Ovary (tissue), 9 donors: Measurements from ENCODE around the gene ZBED2. TPM values are rescaled to one million over a fixed set of nuclear protein-coding genes. Genes with fewer than 3 reads are reported as not detected.

Experiments
- DNase-seq, 5 donors: peaks; one replicate each; pipeline ENCODE4 v3.0.0-alpha.2; 2019 to 2020
- H3K27ac ChIP-seq, 2 donors: fragments of 200-600 bp; one replicate each; pipeline versions ENCODE4 v1.5.1 to v1.8.0; 2019 to 2022
- H3K27me3 ChIP-seq: fragments of 200-600 bp; one replicate; pipeline ENCODE4 v1.8.0; 2022
- H3K36me3 ChIP-seq: fragments of 200-600 bp; sonication (generic); one replicate; pipeline ENCODE4 v1.5.1; 2019
- H3K4me1 ChIP-seq: one replicate; pipeline ENCODE4 v1.8.1; 2013; ENCODE audit warnings: mild to moderate bottlenecking, moderate library complexity; ENCODE audit not compliant: insufficient read depth
- H3K4me3 ChIP-seq: fragments of 200-600 bp; sonication (generic); one replicate; pipeline ENCODE4 v1.5.1; 2017
- H3K9me3 ChIP-seq, 2 donors: fragments of 200-600 bp in 1 of 2; sonication (generic) in 1 of 2; one replicate each; pipeline versions ENCODE4 v1.5.1 to v1.8.1; 2013 to 2019; ENCODE audit warnings: mild to moderate bottlenecking in 1 of 2, moderate library complexity in 1 of 2
- CTCF ChIP-seq, 3 donors: fragments of 450-650 bp in 2 of 3; fragments of 200-600 bp in 1 of 3; IDR thresholded peaks; one replicate each; pipeline versions ENCODE4 v1.5.1 to v1.8.0; 2016 to 2022; ENCODE audit warnings: antibody characterized with exemption in 3 of 3, mild to moderate bottlenecking in 1 of 3
- EP300 ChIP-seq: sonication (generic); formaldehyde crosslinking; IDR thresholded peaks from one replicate; pipeline ENCODE4 v1.6.1; 2017; ENCODE audit warnings: antibody characterized with exemption
- POLR2A ChIP-seq: fragments of 450-650 bp; IDR thresholded peaks from one replicate; pipeline ENCODE4 v1.6.1; 2017; ENCODE audit warnings: antibody characterized with exemption, mild to moderate bottlenecking, moderate library complexity
- WGBS, 3 donors: extraction: QIAGEN DNeasy Blood & Tissue Kit in 1 of 3; methylation state at CpG; one replicate each; pipeline versions ENCODE4 v1.1.5 to v1.1.7; 2013 to 2017; 5-methylcytosine and 5-hydroxymethylcytosine counted together
- intact Hi-C, 4 donors: fragments of 100-400 bp; cut with DNase I; formaldehyde crosslinking; loops; one replicate each; pipeline versions ENCODE4 v1.11.0 to v1.15.1; 2022 to 2023
- polyA plus RNA-seq, 2 donors: library from polyadenylated mRNA; stranded (reverse); fragments of 200-250 nt in 1 of 2; fragments of 350-450 nt in 1 of 2; fragmentation: Illumina TruSeq in 1 of 2; extraction: RNeasy Lipid Tissue Mini Kit (QIAGEN cat#74804) in 1 of 2; gene quantifications; one replicate each; pipeline ENCODE4 v1.2.3, GENCODE V29; 2013 to 2014
- total RNA-seq, 7 donors: library from RNA; depleted of rRNA in 2 of 7; stranded (reverse); fragments of >200 nt in 2 of 7; fragmentation: NEBNext Ultra II Directional in 3 of 7; extraction: Animal tissue kit (Norgen Biotek cat#: 25700) in 3 of 7; gene quantifications; one replicate each; pipeline versions ENCODE4 v1.1.0 to v1.2.4, GENCODE V29; 2016 to 2023
- donor health status: DM: no; HTN: no; CAD: no; lungs with moderate emphysema.
- donor health status: DM: no; HTN: no; CAD: no.
- donor health status: Bipolar disorder and iron deficiency.
- donor health status: DM: yes; HTN: yes; CAD: no.
- donor health status: DM: no; HTN: no; CAD: no.
- donor health status: DM: yes; HTN: yes; CAD: no.

Gene ZBED2
- total and polyA plus RNA-seq, 9 donors, result 0.15 to 6.9 (median 0.87) TPM; not detected in 3

GRCh38 chr3:111603679-111604078 is 8.5 kb upstream of the ZBED2 start:
- 85 to 94% (median 87%) methylated on average over 1 of the region's 1 CpG for WGBS, 3 donors
- no peaks in the 10 kb centered on the region for H3K4me1 ChIP-seq
- H3K27ac ChIP-seq, result no peak overlapping the region
- H3K4me3 ChIP-seq, result no peak overlapping the region
- H3K9me3 ChIP-seq, result no peaks in the 10 kb centered on the region
- intact Hi-C loops, result no loop called here
- H3K36me3 ChIP-seq, result no peaks in the 10 kb centered on the region
- DNase-seq, result no peak
- TF ChIP-seq EP300 (no peak), CTCF (IDR thresholded peaks at IDR 0.05) (no peak), POLR2A (no peak)
- no peaks in the 10 kb centered on the region for H3K27me3 ChIP-seq

GRCh38 chr3:111601810-111602209 is 6.7 kb upstream of the ZBED2 start:
- Histone ChIP-seq H3K36me3 (no peaks in the 10 kb centered on the region), H3K27me3 (no peaks in the 10 kb centered on the region), H3K4me1 (no peaks in the 10 kb centered on the region)

GRCh38 chr3:111598552-111598951 is 3.4 kb upstream of the ZBED2 start:
- intact Hi-C loops, result no loop called here
- H3K36me3 ChIP-seq, result no peaks in the 10 kb centered on the region
- no peaks in the 10 kb centered on the region for H3K27me3 ChIP-seq
- no peaks in the 10 kb centered on the region for H3K4me1 ChIP-seq
- no peak overlapping the region for H3K4me3 ChIP-seq
- no peak overlapping the region for H3K27ac ChIP-seq
- DNase-seq, result no peak
- no peaks in the 10 kb centered on the region for H3K9me3 ChIP-seq
- TF ChIP-seq EP300 (no peak), CTCF (IDR thresholded peaks at IDR 0.05) (no peak), POLR2A (no peak)
- WGBS, 3 donors, result 72 to 80% (median 78%) methylated on average over 2 of the region's 2 CpGs

More at GRCh38 chr3:111601810-111602209, 6.7 kb upstream of the ZBED2 start:
- H3K4me3 ChIP-seq, result no peak overlapping the region
- H3K9me3 ChIP-seq, result no peaks in the 10 kb centered on the region
- no peak overlapping the region for H3K27ac ChIP-seq
- intact Hi-C loops, result no loop called here
- TF ChIP-seq POLR2A, result no peak
- TF ChIP-seq CTCF (IDR thresholded peaks at IDR 0.05), result no peak
- TF ChIP-seq EP300, result no peak
- DNase-seq, result no peak
- 86 to 94% (median 91%) methylated on average over 4 of the region's 4 CpGs for WGBS, 3 donors

- H3K4me3 ChIP-seq, result no peak overlapping the region
- no peak overlapping the region for H3K27ac ChIP-seq
- intact Hi-C loops, result no loop called here
- no peaks in the 10 kb centered on the region for H3K9me3 ChIP-seq
- H3K4me1 ChIP-seq, result no peaks in the 10 kb centered on the region
- no peaks in the 10 kb centered on the region for H3K27me3 ChIP-seq
- no peaks in the 10 kb centered on the region for H3K36me3 ChIP-seq
- TF ChIP-seq EP300, result no peak
- no peak for TF ChIP-seq POLR2A
- TF ChIP-seq CTCF (IDR thresholded peaks at IDR 0.05), result no peak
- DNase-seq, result no peak
- WGBS, 3 donors, result 61 to 73% (median 62%) methylated on average over 1 of the region's 1 CpG
These were observed 3.0 kb upstream of the ZBED2 start for GRCh38 chr3:111598139-111598538.
